K562 (cell line): ENCODE results near the gene TPRG1L. TPM values are rescaled to one million over a fixed set of nuclear protein-coding genes. Genes with fewer than 3 reads are reported as not detected.

Experiments
- CEBPG ChIP-seq, 3 experiments: fragments of 200-800 bp in 1 of 3; sonication (Bioruptor generic) in 1 of 3; sonication (generic) in 1 of 3; formaldehyde crosslinking in 1 of 3; IDR thresholded peaks in 2 of 3; conservative IDR thresholded peaks in 1 of 3; 2 replicates each; pipeline versions ENCODE4 v1.6.1 to v1.8.0; 2016 to 2022; ENCODE audit warnings: missing compliant biosample characterization in 2 of 3, missing genetic modification characterization in 2 of 3, mild to moderate bottlenecking in 1 of 3, missing genetic modification reagents in 1 of 3
- CTCFL ChIP-seq: IDR thresholded peaks from 2 replicates; pipeline ENCODE4 v1.6.1; 2011; ENCODE audit warnings: borderline replicate concordance, low read depth, mild to moderate bottlenecking, moderate library complexity, low read length; ENCODE audit not compliant: insufficient read depth, poor library complexity, severe bottlenecking
- EGR1 ChIP-seq: fragments of 450-650 bp; conservative IDR thresholded peaks from 2 replicates; pipeline ENCODE4 v1.6.1; 2017; ENCODE audit warnings: mild to moderate bottlenecking
- NFYB ChIP-seq: IDR thresholded peaks from 2 replicates; pipeline ENCODE4 v1.6.1; 2011; ENCODE audit warnings: mild to moderate bottlenecking, moderate library complexity; ENCODE audit not compliant: insufficient read length; ENCODE audit errors: extremely low read depth
- NR3C1 ChIP-seq: sonication (generic); formaldehyde crosslinking; IDR thresholded peaks from 2 replicates; pipeline ENCODE4 v1.8.1; 2022; ENCODE audit warnings: missing genetic modification reagents
- SAFB2 ChIP-seq: fragments of 200-400 bp; formaldehyde crosslinking; IDR thresholded peaks from 2 replicates; pipeline ENCODE4 v1.6.1; 2018; ENCODE audit warnings: borderline replicate concordance, low read length, low read depth, moderate library complexity; ENCODE audit not compliant: severe bottlenecking
- THAP12 ChIP-seq: fragments of 250-450 bp; sonication (Bioruptor Pico); IDR thresholded peaks from 2 replicates; pipeline ENCODE4 v1.9.0; 2021; ENCODE audit warnings: mild to moderate bottlenecking, inconsistent platforms
- ZBTB40 ChIP-seq, 2 experiments: fragments of 450-650 bp in 1 of 2; sonication (generic) in 1 of 2; formaldehyde crosslinking in 1 of 2; IDR thresholded peaks; 2 replicates each; pipeline versions ENCODE4 v1.7.1 to v1.9.0; 2016 to 2022; ENCODE audit warnings: inconsistent platforms in 1 of 2, mild to moderate bottlenecking in 1 of 2, missing genetic modification reagents in 1 of 2
- ZFPM2 ChIP-seq: fragments of 250-450 bp; sonication (Bioruptor Pico); IDR thresholded peaks from 2 replicates; pipeline ENCODE4 v1.5.1; 2022; ENCODE audit warnings: mild to moderate bottlenecking
- ZNF174 ChIP-seq: fragments of 250-450 bp; sonication (Bioruptor Pico); IDR thresholded peaks from 2 replicates; pipeline ENCODE4 v1.4.0; 2020; ENCODE audit warnings: mild to moderate bottlenecking
- polyA plus RNA-seq, 8 experiments: library from polyadenylated mRNA; depleted of rRNA in 4 of 8; stranded (reverse) in 5 of 8; unstranded in 3 of 8; fragments of >200 nt; fragmentation: Nextera tagmentation in 2 of 8; fragmentation: Illumina TruSeq in 1 of 8; extraction: Ambion mirVana in 2 of 8; extraction: Trizol in 1 of 8; gene quantifications; 2 replicates each; pipeline versions ENCODE4 v1.2.1 to v1.2.3, GENCODE V29; 2011 to 2014; ENCODE audit warnings: inconsistent platforms in 1 of 8, missing spikeins in 1 of 8
- total RNA-seq, 7 experiments: library from RNA; depleted of rRNA in 6 of 7; stranded (reverse); fragments of >200 nt in 6 of 7; fragmentation: Illumina TruSeq in 2 of 7; extraction: Trizol in 2 of 7; gene quantifications; 2 replicates each; pipeline versions ENCODE4 v1.2.1 to v1.2.3, GENCODE V29; 2011 to 2021; ENCODE audit warnings: low replicate concordance in 1 of 7

TPRG1L gene
- total and polyA plus RNA-seq, 9 of the 15 experiments (the other 6 are each of a cell fraction or from before 2014, with no cell fraction given), result 1.6 to 11.0 (median 6.2) TPM

GRCh38 chr1:3649342-3650247 lies 24.8 kb downstream of the TPRG1L start, which contains the start of gene WRAP73 (continued):
- TF ChIP-seq ZBTB40 (IDR thresholded peaks at IDR 0.05) (peak; percentile 96), ZBTB40 (CRISPR knock-in tag; IDR thresholded peaks at IDR 0.05) (no peak), EGR1 (peak; percentile 88), THAP12 (CRISPR knock-in tag) (peak; percentile 59; the same call in 1 of the 2 replicates), ZFPM2 (CRISPR knock-in tag) (no peak), ZNF174 (no peak), CEBPG (CRISPR knock-in tag; IDR thresholded peaks at IDR 0.05) (no peak), CEBPG (tag; conservative IDR thresholded peaks at IDR 0.05 in 1 of 2, IDR thresholded peaks at IDR 0.05 in 1 of 2) (no peak), NR3C1 (CRISPR knock-in tag) (0 out of 2 replicates have a peak, but pooled peaks have one; percentile 36), SAFB2 (no peak), CTCFL (peak; percentile 49), NFYB (peak; percentile 68)
